Endodermal cell (in vitro differentiated cells): ENCODE results near the gene CCDC80. TPM values are rescaled to one million over a fixed set of nuclear protein-coding genes. Genes with fewer than 3 reads are reported as not detected.

Experiments
- DNase-seq: peaks from one replicate; pipeline ENCODE4 v3.0.0-alpha.2; 2017
- H3K27ac ChIP-seq: 2 replicates; pipeline ENCODE4 v1.5.1; 2013; ENCODE audit warnings: mild to moderate bottlenecking, low read depth, low read length, moderate library complexity
- H3K27me3 ChIP-seq: 2 replicates; pipeline ENCODE4 v1.6.1; 2013; ENCODE audit warnings: mild to moderate bottlenecking, low read length, moderate library complexity; ENCODE audit not compliant: insufficient read depth, control insufficient read depth, poor library complexity, severe bottlenecking
- H3K36me3 ChIP-seq: 2 replicates; pipeline ENCODE4 v1.7.0; 2013; ENCODE audit warnings: mild to moderate bottlenecking, low read length, moderate library complexity; ENCODE audit not compliant: control insufficient read depth, insufficient read depth
- H3K4me1 ChIP-seq: one replicate; pipeline ENCODE4 v1.7.0; 2013; ENCODE audit warnings: low read length; ENCODE audit not compliant: control insufficient read depth, insufficient read depth
- H3K4me3 ChIP-seq: 2 replicates; pipeline ENCODE4 v1.5.1; 2013; ENCODE audit warnings: mild to moderate bottlenecking, low read length, moderate library complexity
- H3K9ac ChIP-seq: 2 replicates; pipeline ENCODE4 v1.6.1; 2013; ENCODE audit warnings: mild to moderate bottlenecking, low read length, moderate library complexity; ENCODE audit not compliant: poor library complexity, severe bottlenecking; ENCODE audit errors: extremely low read depth
- H3K9me3 ChIP-seq: 2 replicates; pipeline ENCODE4 v1.6.1; 2013; ENCODE audit warnings: mild to moderate bottlenecking, low read length, moderate library complexity; ENCODE audit not compliant: control insufficient read depth
- H3K27ac Mint-ChIP-seq: 2 replicates; pipeline ENCODE4 v1.8.0; 2020; ENCODE audit warnings: mixed read lengths
- H3K27me3 Mint-ChIP-seq: 2 replicates; pipeline ENCODE4 v1.8.0; 2021; ENCODE audit warnings: mild to moderate bottlenecking, mixed read lengths; ENCODE audit not compliant: insufficient read depth
- H3K36me3 Mint-ChIP-seq: 2 replicates; pipeline ENCODE4 v1.8.0; 2020; ENCODE audit warnings: low read depth, mixed read lengths
- H3K4me1 Mint-ChIP-seq: 2 replicates; pipeline ENCODE4 v1.8.0; 2020; ENCODE audit warnings: mixed read lengths
- H3K4me3 Mint-ChIP-seq: 2 replicates; pipeline ENCODE4 v1.8.0; 2020; ENCODE audit warnings: mild to moderate bottlenecking, moderate library complexity, mixed read lengths
- H3K9me3 Mint-ChIP-seq: 2 replicates; pipeline ENCODE4 v1.8.0; 2020; ENCODE audit warnings: mild to moderate bottlenecking, mixed read lengths
- CTCF ChIP-seq: fragments of 200-600 bp; sonication (generic); conservative IDR thresholded peaks from 2 replicates; pipeline ENCODE4 v1.5.0; 2021; ENCODE audit warnings: antibody characterized with exemption, mild to moderate bottlenecking
- WGBS, 2 experiments: methylation state at CpG; one replicate each; pipeline versions ENCODE4 v1.1.5 to v1.1.7; 2013; ENCODE audit warnings: missing lambda C conversion rate in 2 of 2, mixed read lengths in 1 of 2; ENCODE audit not compliant: insufficient coverage in 1 of 2, insufficient read length in 1 of 2; 5-methylcytosine and 5-hydroxymethylcytosine counted together
- total RNA-seq, 2 donors: library from RNA; stranded (reverse); fragmentation: NEBNext Ultra II Directional in 1 of 2; extraction: Animal tissue kit (Norgen Biotek cat#: 25700) in 1 of 2; gene quantifications; 2 replicates in 1 of 2; 3 replicates in 1 of 2; pipeline ENCODE4 v1.2.1, GENCODE V29; 2021

CCDC80 gene
- total RNA-seq, 2 donors from 2014 or later: 4.6 to 31.5 TPM

- no peaks in the 10 kb centered on the region for H3K9me3 ChIP-seq
- no peaks in the 10 kb centered on the region for H3K36me3 ChIP-seq
- Mint-ChIP-seq H3K9me3 (no peaks in the 10 kb centered on the region), H3K27me3 (no peaks in the 10 kb centered on the region), H3K4me3 (no peak overlapping the region), H3K4me1 (peaks cover 15% of the 10 kb centered on the region), H3K27ac (no peak overlapping the region), H3K36me3 (no peaks in the 10 kb centered on the region)
- TF ChIP-seq CTCF: no peak
- 79 to 93% methylated on average over 2 to 5 of the region's 5 CpGs for WGBS, 2 experiments
- H3K27ac ChIP-seq: no peak overlapping the region
- H3K27me3 ChIP-seq: no peaks in the 10 kb centered on the region
- no peak for DNase-seq
- H3K4me1 ChIP-seq: no peaks in the 10 kb centered on the region
- no peak overlapping the region for H3K9ac ChIP-seq
- no peak overlapping the region for H3K4me3 ChIP-seq
Observed at GRCh38 chr3:112672716-112673541, 32.0 kb upstream of the CCDC80 start.

GRCh38 chr3:112671930-112672715 lies 31.2 kb upstream of the CCDC80 start:
- H3K9me3 Mint-ChIP-seq: no peaks in the 10 kb centered on the region
- Histone ChIP-seq H3K27me3 (no peaks in the 10 kb centered on the region), H3K27ac (no peak overlapping the region), H3K4me3 (no peak overlapping the region), H3K9me3 (no peaks in the 10 kb centered on the region), H3K36me3 (no peaks in the 10 kb centered on the region), H3K4me1 (no peaks in the 10 kb centered on the region), H3K9ac (no peak overlapping the region)
- H3K4me3 Mint-ChIP-seq: no peak overlapping the region
- no peaks in the 10 kb centered on the region for H3K27me3 Mint-ChIP-seq
- 83 to 92% methylated on average over 4 of the region's 4 CpGs for WGBS, 2 experiments
- no peak overlapping the region for H3K27ac Mint-ChIP-seq
- peaks cover 15% of the 10 kb centered on the region for H3K4me1 Mint-ChIP-seq
- no peaks in the 10 kb centered on the region for H3K36me3 Mint-ChIP-seq
- DNase-seq: no peak
- no peak for TF ChIP-seq CTCF

GRCh38 chr3:112670824-112671223 lies 29.9 kb upstream of the CCDC80 start:
- H3K9me3 Mint-ChIP-seq: no peaks in the 10 kb centered on the region
- WGBS, 2 experiments: 90 to 100% methylated on average over 2 to 7 of the region's 7 CpGs
- DNase-seq: no peak
- H3K36me3 Mint-ChIP-seq: no peaks in the 10 kb centered on the region
- peaks cover 8% of the 10 kb centered on the region for H3K4me1 Mint-ChIP-seq
- no peak overlapping the region for H3K4me3 Mint-ChIP-seq
- no peak for TF ChIP-seq CTCF
- Histone ChIP-seq H3K27ac (no peak overlapping the region), H3K27me3 (no peaks in the 10 kb centered on the region), H3K36me3 (no peaks in the 10 kb centered on the region), H3K9me3 (no peaks in the 10 kb centered on the region), H3K9ac (no peak overlapping the region), H3K4me3 (no peak overlapping the region), H3K4me1 (no peaks in the 10 kb centered on the region)
- no peak overlapping the region for H3K27ac Mint-ChIP-seq
- H3K27me3 Mint-ChIP-seq: no peaks in the 10 kb centered on the region
